Epidermal melanocyte (primary cell): ENCODE data around the gene MACROD2.

Experiments used
- DNase-seq: peaks from one replicate; pipeline ENCODE4 v3.0.0; 2011; ENCODE audit warnings: low spot score; ENCODE audit not compliant: insufficient read length

Gene MACROD2

GRCh38 chr20:15921930-15922329 is 1926.6 kb downstream of the MACROD2 start:
- DNase-seq = no peak

GRCh38 chr20:15922556-15922955 is 1927.2 kb downstream of the MACROD2 start:
- no peak for DNase-seq

- DNase-seq = no peak
Observed at GRCh38 chr20:15923030-15923776, 1927.9 kb downstream of the MACROD2 start.

GRCh38 chr20:15924556-15924955 is 1929.2 kb downstream of the MACROD2 start:
- no peak for DNase-seq

- no peak for DNase-seq
Observed at GRCh38 chr20:15925376-15925775, 1930.1 kb downstream of the MACROD2 start.

GRCh38 chr20:15927893-15928650 is 1932.8 kb downstream of the MACROD2 start:
- no peak for DNase-seq

GRCh38 chr20:15928946-15929345 is 1933.6 kb downstream of the MACROD2 start:
- no peak for DNase-seq

- DNase-seq = peak; percentile 49
Observed at GRCh38 chr20:15930311-15931305, 1935.3 kb downstream of the MACROD2 start.

- DNase-seq = no peak
Observed at GRCh38 chr20:15931897-15932296, 1936.6 kb downstream of the MACROD2 start.

- DNase-seq = no peak
Observed at GRCh38 chr20:15937179-15937578, 1941.9 kb downstream of the MACROD2 start.

GRCh38 chr20:15938847-15939246 is 1943.5 kb downstream of the MACROD2 start:
- DNase-seq = no peak

GRCh38 chr20:15940127-15940526 is 1944.8 kb downstream of the MACROD2 start:
- no peak for DNase-seq

- no peak for DNase-seq
Observed at GRCh38 chr20:15942130-15942529, 1946.8 kb downstream of the MACROD2 start.

GRCh38 chr20:15945289-15945688 is 1950.0 kb downstream of the MACROD2 start:
- DNase-seq = no peak

GRCh38 chr20:15949391-15949790 is 1954.1 kb downstream of the MACROD2 start:
- DNase-seq = no peak

GRCh38 chr20:15951658-15952057 is 1956.3 kb downstream of the MACROD2 start:
- no peak for DNase-seq

- no peak for DNase-seq
Observed at GRCh38 chr20:15958142-15958541, 1962.8 kb downstream of the MACROD2 start.

- no peak for DNase-seq
Observed at GRCh38 chr20:15965165-15965564, 1969.8 kb downstream of the MACROD2 start.

- no peak for DNase-seq
Observed at GRCh38 chr20:15967334-15967733, 1972.0 kb downstream of the MACROD2 start.

- DNase-seq = no peak
Observed at GRCh38 chr20:15976047-15976736, 1980.9 kb downstream of the MACROD2 start.

GRCh38 chr20:15977026-15977425 is 1981.7 kb downstream of the MACROD2 start:
- no peak for DNase-seq
